ENCODE results near the gene ZNF367. TPM values are rescaled to one million over a fixed set of nuclear protein-coding genes. Genes with fewer than 3 reads are reported as not detected.

The ZNF367 gene
- total RNA-seq, 1 donor from 2014 or later = 10.0 TPM

- DNase-seq (ENCODE audit: low read depth, low spot score) = no peak
Measured at GRCh38 chr9:96436456-96437126, 18.4 kb upstream of the ZNF367 start.

- no peak for DNase-seq (ENCODE audit: low read depth, low spot score)
Measured at GRCh38 chr9:96436063-96436455, 17.9 kb upstream of the ZNF367 start.

- no peak for DNase-seq (ENCODE audit: low read depth, low spot score)
Measured at GRCh38 chr9:96435345-96435744, 17.2 kb upstream of the ZNF367 start.

GRCh38 chr9:96430377-96430776 lies 12.2 kb upstream of the ZNF367 start:
- DNase-seq (ENCODE audit: low read depth, low spot score) = no peak

- no peak for DNase-seq (ENCODE audit: low read depth, low spot score)
Measured at GRCh38 chr9:96429732-96430131, 11.6 kb upstream of the ZNF367 start.

- no peak for DNase-seq (ENCODE audit: low read depth, low spot score)
Measured at GRCh38 chr9:96425500-96426169, 7.5 kb upstream of the ZNF367 start.

GRCh38 chr9:96423985-96424336 lies 5.8 kb upstream of the ZNF367 start:
- DNase-seq (ENCODE audit: low read depth, low spot score) = no peak

GRCh38 chr9:96423322-96423984 lies 5.3 kb upstream of the ZNF367 start:
- DNase-seq (ENCODE audit: low read depth, low spot score) = no peak

GRCh38 chr9:96420468-96421219 lies 2.5 kb upstream of the ZNF367 start:
- peak; percentile 94 for DNase-seq (ENCODE audit: low read depth, low spot score)

- DNase-seq (ENCODE audit: low read depth, low spot score) = no peak
Measured at GRCh38 chr9:96419691-96419969, 1.5 kb upstream of the ZNF367 start.

- peak; percentile 32 for DNase-seq (ENCODE audit: low read depth, low spot score)
Measured at GRCh38 chr9:96418920-96419690, 935 bp upstream of the ZNF367 start.

- DNase-seq (ENCODE audit: low read depth, low spot score) = no peak
Measured at GRCh38 chr9:96417661-96418082, 498 bp downstream of the ZNF367 start.

GRCh38 chr9:96417051-96417586 lies 1.1 kb downstream of the ZNF367 start:
- DNase-seq (ENCODE audit: low read depth, low spot score) = peak; percentile 56

- no peak for DNase-seq (ENCODE audit: low read depth, low spot score)
Measured at GRCh38 chr9:96413302-96414221, 4.6 kb downstream of the ZNF367 start.

GRCh38 chr9:96412174-96412913 lies 5.8 kb downstream of the ZNF367 start:
- no peak for DNase-seq (ENCODE audit: low read depth, low spot score)

- no peak for DNase-seq (ENCODE audit: low read depth, low spot score)
Measured at GRCh38 chr9:96411129-96411838, 6.9 kb downstream of the ZNF367 start.

- no peak for DNase-seq (ENCODE audit: low read depth, low spot score)
Measured at GRCh38 chr9:96408409-96409280, 9.5 kb downstream of the ZNF367 start.
